ENCODE data around the gene OXNAD1. TPM values are rescaled to one million over a fixed set of nuclear protein-coding genes. Genes with fewer than 3 reads are reported as not detected.

The OXNAD1 gene
- total RNA-seq, 2 experiments from 2014 or later: 37.0 to 38.8 TPM

DNA sequence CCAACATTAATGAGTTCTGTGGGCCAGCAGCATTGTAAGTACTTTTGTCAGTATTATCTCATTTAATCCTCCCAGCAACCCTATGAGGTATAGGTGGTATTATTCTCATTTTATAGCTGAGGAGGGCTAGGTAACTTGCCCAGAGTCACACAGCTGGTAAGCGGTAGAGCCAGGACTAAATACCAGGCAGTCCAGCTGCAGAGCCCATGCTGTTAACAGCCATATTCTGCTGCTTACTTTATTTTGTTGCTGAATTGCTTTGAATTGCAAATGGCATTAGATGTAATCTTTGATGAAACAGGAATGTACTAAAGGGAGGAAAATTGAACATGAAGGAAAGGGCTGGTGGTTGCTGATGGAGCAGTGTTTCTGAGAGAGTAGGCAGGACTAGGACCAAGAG lies 19.6 kb downstream of the OXNAD1 start:
- Mint-ChIP-seq H3K27ac (peak overlapping the region; percentile 98), H3K4me1 (ENCODE audit: low read depth) (peaks cover 48% of the 10 kb centered on the region), H3K4me3 (peak overlapping the region; percentile 93), H3K36me3 (ENCODE audit: low read depth) (peaks cover 69% of the 10 kb centered on the region), H3K9me3 (no peaks in the 10 kb centered on the region), H3K27me3 (no peaks in the 10 kb centered on the region)
- CTCF ChIA-PET: interaction anchor here (1.2 to 11.5 kb wide), 5 partner anchors 11 to 269 kb away, joined by 3 to 138 read pairs (median 15); partner anchors contain the start of genes DPH3 and OXNAD1
- ATAC-seq (no peak), DNase-seq (no peak)
- intact Hi-C loops (cut with micrococcal nuclease): loop anchor here (5.0 kb wide), 2 partner anchors 98 to 228 kb away; partner anchors contain the start of gene RFTN1
- TF ChIP-seq, protein P1, sequence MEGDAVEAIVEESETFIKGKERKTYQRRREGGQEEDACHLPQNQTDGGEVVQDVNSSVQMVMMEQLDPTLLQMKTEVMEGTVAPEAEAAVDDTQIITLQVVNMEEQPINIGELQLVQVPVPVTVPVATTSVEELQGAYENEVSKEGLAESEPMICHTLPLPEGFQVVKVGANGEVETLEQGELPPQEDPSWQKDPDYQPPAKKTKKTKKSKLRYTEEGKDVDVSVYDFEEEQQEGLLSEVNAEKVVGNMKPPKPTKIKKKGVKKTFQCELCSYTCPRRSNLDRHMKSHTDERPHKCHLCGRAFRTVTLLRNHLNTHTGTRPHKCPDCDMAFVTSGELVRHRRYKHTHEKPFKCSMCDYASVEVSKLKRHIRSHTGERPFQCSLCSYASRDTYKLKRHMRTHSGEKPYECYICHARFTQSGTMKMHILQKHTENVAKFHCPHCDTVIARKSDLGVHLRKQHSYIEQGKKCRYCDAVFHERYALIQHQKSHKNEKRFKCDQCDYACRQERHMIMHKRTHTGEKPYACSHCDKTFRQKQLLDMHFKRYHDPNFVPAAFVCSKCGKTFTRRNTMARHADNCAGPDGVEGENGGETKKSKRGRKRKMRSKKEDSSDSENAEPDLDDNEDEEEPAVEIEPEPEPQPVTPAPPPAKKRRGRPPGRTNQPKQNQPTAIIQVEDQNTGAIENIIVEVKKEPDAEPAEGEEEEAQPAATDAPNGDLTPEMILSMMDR (IDR thresholded peaks at IDR 0.05): no peak
- POLR2A ChIA-PET: interaction anchor here (2.3 to 4.4 kb wide), 2 partner anchors 29 to 228 kb away, joined by 11 to 18 read pairs; partner anchors contain the start of gene RFTN1

GRCh38 chr3:16286161-16286560 lies 21.1 kb downstream of the OXNAD1 start:
- CTCF ChIA-PET: interaction anchor here (0.7 to 11.5 kb wide), 12 partner anchors 9 to 266 kb away, joined by 3 to 138 read pairs (median 6); partner anchors contain the start of genes DPH3 and OXNAD1
- peak; percentile 83 for DNase-seq
- Mint-ChIP-seq H3K36me3 (ENCODE audit: low read depth) (peaks cover 80% of the 10 kb centered on the region), H3K4me1 (ENCODE audit: low read depth) (peaks cover 62% of the 10 kb centered on the region), H3K4me3 (peak overlapping the region; percentile 93), H3K9me3 (no peaks in the 10 kb centered on the region), H3K27ac (peak overlapping the region; percentile 98), H3K27me3 (no peaks in the 10 kb centered on the region)
- peak; percentile 84 for ATAC-seq
- TF ChIP-seq, protein P1 (IDR thresholded peaks at IDR 0.05): no peak
- POLR2A ChIA-PET: interaction anchor here (0.7 to 4.4 kb wide), 11 partner anchors 9 to 227 kb away, joined by 3 to 18 read pairs (median 5); partner anchors contain the start of genes DPH3 and RFTN1
- intact Hi-C loops (cut with micrococcal nuclease): loop anchor here (5.0 kb wide), 2 partner anchors 96 to 226 kb away; partner anchors contain the start of gene RFTN1

GRCh38 chr3:16286751-16287543 lies 21.9 kb downstream of the OXNAD1 start:
- peaks cover 83% of the 10 kb centered on the region for H3K36me3 Mint-ChIP-seq (ENCODE audit: low read depth)
- peak overlapping the region; percentile 93 for H3K4me3 Mint-ChIP-seq
- no peaks in the 10 kb centered on the region for H3K27me3 Mint-ChIP-seq

GRCh38 chr3:16288664-16289063 lies 23.7 kb downstream of the OXNAD1 start:
- DNase-seq (no peak), ATAC-seq (no peak)
- H3K4me1 Mint-ChIP-seq (ENCODE audit: low read depth): peaks cover 78% of the 10 kb centered on the region
- POLR2A ChIA-PET: interaction anchor here (0.6 to 9.2 kb wide), 12 partner anchors 14 to 255 kb away, joined by 3 to 86 read pairs (median 5); partner anchors contain the start of genes DPH3 and OXNAD1
- CTCF ChIA-PET: interaction anchor here (0.7 to 9.8 kb wide), 12 partner anchors 10 to 309 kb away, joined by 3 to 274 read pairs (median 7); partner anchors contain the start of genes DPH3 and OXNAD1
- TF ChIP-seq, protein P1 (IDR thresholded peaks at IDR 0.05): no peak
- peak overlapping the region; percentile 93 for H3K4me3 Mint-ChIP-seq
- peaks cover 82% of the 10 kb centered on the region for H3K36me3 Mint-ChIP-seq (ENCODE audit: low read depth)
- H3K27me3 Mint-ChIP-seq: no peaks in the 10 kb centered on the region
- H3K27ac Mint-ChIP-seq: peak overlapping the region; percentile 98
- intact Hi-C loops (cut with micrococcal nuclease): loop anchor here (5.0 kb wide), 2 partner anchors 94 to 224 kb away; partner anchors contain the start of gene RFTN1
- peaks cover 10% of the 10 kb centered on the region for H3K9me3 Mint-ChIP-seq

More at GRCh38 chr3:16286751-16287543, 21.9 kb downstream of the OXNAD1 start:
- H3K27ac Mint-ChIP-seq: peak overlapping the region; percentile 98
- H3K9me3 Mint-ChIP-seq: no peaks in the 10 kb centered on the region
- TF ChIP-seq, protein P1 (IDR thresholded peaks at IDR 0.05): no peak
- H3K4me1 Mint-ChIP-seq (ENCODE audit: low read depth): peaks cover 69% of the 10 kb centered on the region
- DNase-seq (no peak), ATAC-seq (no peak)
- CTCF ChIA-PET: interaction anchor here (0.9 to 11.5 kb wide), 9 partner anchors 9 to 263 kb away, joined by 4 to 138 read pairs (median 9); partner anchors contain the start of genes DPH3 and OXNAD1
- intact Hi-C loops (cut with micrococcal nuclease): loop anchor here (5.0 kb wide), 2 partner anchors 95 to 225 kb away; partner anchors contain the start of gene RFTN1
- POLR2A ChIA-PET: interaction anchor here (0.7 to 4.4 kb wide), 11 partner anchors 8 to 226 kb away, joined by 3 to 18 read pairs (median 5); partner anchors contain the start of genes DPH3 and RFTN1

Data from activated CD8-positive, alpha-beta T cell treated with anti-CD3 and anti-CD28 coated beads for 36 hours (primary cell).